H1 (cell line): ENCODE measurements around the gene RAB31. TPM values are rescaled to one million over a fixed set of nuclear protein-coding genes. Genes with fewer than 3 reads are reported as not detected.

Experiments used
- CTCF ChIA-PET: fragments of 300-600 bp; sonication (Branson Sonifier 250); formaldehyde crosslinking; loops from one replicate; lab custom pipeline; 2021; ENCODE audit not compliant: partially characterized antibody; lab: Charles Lee
- POLR2A ChIA-PET: fragments of 300-600 bp; sonication (Branson Sonifier 250); formaldehyde crosslinking; loops from one replicate; lab custom pipeline; 2021; ENCODE audit warnings: inconsistent platforms; ENCODE audit not compliant: partially characterized antibody; lab: Charles Lee
- DNase-seq, 2 experiments: peaks; one replicate each; pipeline versions ENCODE4 v3.0.0 to v3.0.0-alpha.2; 2010 to 2022; ENCODE audit warnings: low spot score in 2 of 2, low read depth in 1 of 2, mixed read lengths in 1 of 2
- FAIRE-seq: peaks from 2 replicates; lab custom pipeline; 2011; peaks lifted over from hg19 to GRCh38; lab: Jason Lieb, UNC
- H2AFZ ChIP-seq: 2 replicates; pipeline ENCODE4 v1.8.1; 2012; ENCODE audit warnings: low read length, inconsistent platforms
- H2AK5ac ChIP-seq: 2 replicates; pipeline ENCODE4 v1.6.1; 2013; ENCODE audit warnings: low read depth, low read length
- H2BK120ac ChIP-seq: replicated peaks from 2 replicates; pipeline ENCODE3; 2013; ENCODE audit warnings: low read depth, low read length, inconsistent platforms
- H2BK12ac ChIP-seq: 2 replicates; pipeline ENCODE4 v1.6.1; 2013; ENCODE audit warnings: low read depth, low read length
- H2BK15ac ChIP-seq: 2 replicates; pipeline ENCODE4 v1.6.1; 2013; ENCODE audit warnings: low read length
- H2BK20ac ChIP-seq: 2 replicates; pipeline ENCODE4 v1.6.1; 2013; ENCODE audit warnings: low read length
- H2BK5ac ChIP-seq: 2 replicates; pipeline ENCODE4 v1.6.1; 2013; ENCODE audit warnings: low read depth, low read length
- H3K14ac ChIP-seq: 2 replicates; pipeline ENCODE4 v1.6.1; 2013; ENCODE audit warnings: inconsistent platforms; ENCODE audit not compliant: insufficient read length
- H3K18ac ChIP-seq: 2 replicates; pipeline ENCODE4 v1.6.1; 2013; ENCODE audit warnings: low read length; ENCODE audit errors: extremely low read depth
- H3K23ac ChIP-seq: 2 replicates; pipeline ENCODE4 v1.6.1; 2013; ENCODE audit warnings: inconsistent platforms; ENCODE audit not compliant: insufficient read length
- H3K23me2 ChIP-seq: 2 replicates; pipeline ENCODE4 v1.6.1; 2013; ENCODE audit warnings: low read depth, low read length
- H3K27ac ChIP-seq: 2 replicates; pipeline ENCODE4 v1.6.1; 2011; ENCODE audit warnings: low read depth, low read length, inconsistent platforms
- H3K27me3 ChIP-seq, 4 experiments: replicated peaks in 1 of 4; 1 replicate in 1 of 4; 2 replicates in 3 of 4; pipeline versions ENCODE4 v1.6.1 to v1.8.1; 2011 to 2013; ENCODE audit warnings: low read length in 3 of 4, mild to moderate bottlenecking in 3 of 4, inconsistent platforms in 2 of 4, mixed read lengths in 2 of 4, moderate library complexity in 1 of 4; ENCODE audit not compliant: control insufficient read depth in 3 of 4, insufficient read depth in 3 of 4; ENCODE audit errors: extremely low read depth in 1 of 4
- H3K36me3 ChIP-seq, 4 experiments: 2 replicates each; pipeline versions ENCODE4 v1.6.1 to v1.8.1; 2011 to 2013; ENCODE audit warnings: mild to moderate bottlenecking in 4 of 4, low read length in 3 of 4, moderate library complexity in 2 of 4, control low read depth in 1 of 4, inconsistent platforms in 1 of 4; ENCODE audit not compliant: insufficient read depth in 4 of 4, control insufficient read depth in 2 of 4
- H3K4ac ChIP-seq: replicated peaks from 2 replicates; pipeline ENCODE3; 2013; ENCODE audit warnings: low read length, low read depth, mixed read lengths, inconsistent platforms; ENCODE audit not compliant: insufficient read length
- H3K4me1 ChIP-seq, 4 experiments: replicated peaks in 1 of 4; 1 replicate in 1 of 4; 2 replicates in 3 of 4; pipeline versions ENCODE4 v1.6.1 to v1.8.1; 2011 to 2013; ENCODE audit warnings: low read length in 3 of 4, inconsistent platforms in 2 of 4, mixed read lengths in 1 of 4; ENCODE audit not compliant: insufficient read depth in 4 of 4, control insufficient read depth in 3 of 4
- H3K4me2 ChIP-seq, 2 experiments: 2 replicates each; pipeline versions ENCODE4 v1.6.1 to v1.8.1; 2011 to 2013; ENCODE audit warnings: low read depth in 2 of 2, low read length in 2 of 2, control low read depth in 1 of 2, inconsistent platforms in 1 of 2, mild to moderate bottlenecking in 1 of 2; ENCODE audit not compliant: insufficient read depth in 1 of 2
- H3K4me3 ChIP-seq, 4 experiments: fragments of 200-600, 300-600 bp in 1 of 4; sonication (generic), shearing (Covaris generic), sonication (Bioruptor Twin) in 1 of 4; 2 replicates each; pipeline versions ENCODE4 v1.5.1 to v1.8.1; 2011 to 2016; ENCODE audit warnings: low read length in 4 of 4, low read depth in 3 of 4, control low read depth in 2 of 4, inconsistent platforms in 2 of 4, mild to moderate bottlenecking in 2 of 4, mixed read lengths in 1 of 4, moderate library complexity in 1 of 4; ENCODE audit not compliant: insufficient read depth in 2 of 4; ENCODE audit errors: extremely low read depth in 1 of 4
- H3K56ac ChIP-seq: replicated peaks from 2 replicates; pipeline ENCODE3; 2013; ENCODE audit warnings: low read depth, mild to moderate bottlenecking, mixed read lengths, low read length, inconsistent platforms; ENCODE audit not compliant: insufficient read length
- H3K79me1 ChIP-seq: 2 replicates; pipeline ENCODE4 v1.6.1; 2013; ENCODE audit warnings: low read depth, low read length, control low read depth
- H3K79me2 ChIP-seq, 2 experiments: 2 replicates each; pipeline versions ENCODE4 v1.6.1 to v1.8.1; 2012 to 2013; ENCODE audit warnings: low read length in 2 of 2, mild to moderate bottlenecking in 2 of 2, inconsistent platforms in 1 of 2; ENCODE audit not compliant: insufficient read depth in 2 of 2, control insufficient read depth in 1 of 2
- H3K9ac ChIP-seq, 4 experiments: replicated peaks in 1 of 4; 1 replicate in 1 of 4; 2 replicates in 3 of 4; pipeline versions ENCODE4 v1.6.1 to v1.8.1; 2011 to 2013; ENCODE audit warnings: low read depth in 3 of 4, low read length in 3 of 4, control low read depth in 2 of 4, mild to moderate bottlenecking in 2 of 4, moderate library complexity in 2 of 4, inconsistent platforms in 1 of 4; ENCODE audit errors: extremely low read depth in 1 of 4
- H3K9me3 ChIP-seq, 2 experiments: 2 replicates each; pipeline versions ENCODE4 v1.6.1 to v1.8.1; 2012 to 2013; ENCODE audit warnings: mild to moderate bottlenecking in 2 of 2, moderate library complexity in 2 of 2, control low read depth in 1 of 2, inconsistent platforms in 1 of 2, low read depth in 1 of 2, low read length in 1 of 2, mixed read lengths in 1 of 2; ENCODE audit not compliant: insufficient read depth in 2 of 2
- H4K20me1 ChIP-seq, 2 experiments: replicated peaks in 1 of 2; 2 replicates each; pipeline versions ENCODE3 to v1.8.1; 2011 to 2013; ENCODE audit warnings: inconsistent platforms in 2 of 2, low read length in 2 of 2, mild to moderate bottlenecking in 1 of 2; ENCODE audit not compliant: insufficient read depth in 2 of 2, control insufficient read depth in 1 of 2
- H4K5ac ChIP-seq: 2 replicates; pipeline ENCODE4 v1.6.1; 2013; ENCODE audit warnings: low read length, low read depth, mixed read lengths, inconsistent platforms; ENCODE audit not compliant: insufficient read length
- H4K8ac ChIP-seq: 2 replicates; pipeline ENCODE4 v1.8.0; 2013; ENCODE audit warnings: mild to moderate bottlenecking, moderate library complexity, low read length, inconsistent platforms; ENCODE audit not compliant: insufficient read depth; ENCODE audit errors: extremely low read depth
- H4K91ac ChIP-seq: replicated peaks from 2 replicates; pipeline ENCODE3; 2013; ENCODE audit warnings: low read length, mixed read lengths, inconsistent platforms; ENCODE audit not compliant: insufficient read length
- CEBPB ChIP-seq: IDR thresholded peaks from 2 replicates; pipeline ENCODE4 v1.6.1; 2012; ENCODE audit warnings: low read depth, low read length
- CHD1 ChIP-seq: IDR thresholded peaks from 2 replicates; pipeline ENCODE4 v1.6.1; 2012; ENCODE audit warnings: low read depth, low read length, improper control_type of control experiment
- CTBP2 ChIP-seq: IDR thresholded peaks from 2 replicates; pipeline ENCODE4 v1.7.0; 2011; ENCODE audit warnings: borderline replicate concordance, mild to moderate bottlenecking, moderate library complexity, mixed read lengths, low read length; ENCODE audit not compliant: insufficient read depth, insufficient read length
- EGR1 ChIP-seq: IDR thresholded peaks from 2 replicates; pipeline ENCODE4 v1.6.1; 2011; ENCODE audit warnings: low read depth, low read length, borderline replicate concordance
- EP300 ChIP-seq, 2 experiments: IDR thresholded peaks; 1 replicate in 1 of 2; 2 replicates in 1 of 2; pipeline ENCODE4 v1.6.1; 2011 to 2012; ENCODE audit warnings: low read depth in 2 of 2, low read length in 2 of 2, mild to moderate bottlenecking in 2 of 2, borderline replicate concordance in 1 of 2, inconsistent platforms in 1 of 2, moderate library complexity in 1 of 2
- EZH2 ChIP-seq: fragments of 200-600 bp; sonication (generic); IDR thresholded peaks from 2 replicates; pipeline ENCODE4 v1.7.1; 2012; ENCODE audit warnings: low read depth, mild to moderate bottlenecking, moderate library complexity, low read length, inconsistent platforms; ENCODE audit not compliant: severe bottlenecking
- RAD21 ChIP-seq, 2 experiments: IDR thresholded peaks in 1 of 2; conservative IDR thresholded peaks in 1 of 2; 2 replicates each; pipeline ENCODE4 v1.6.1; 2011; ENCODE audit warnings: low read depth in 2 of 2, low read length in 2 of 2, improper control_type of control experiment in 1 of 2, inconsistent platforms in 1 of 2, mild to moderate bottlenecking in 1 of 2, moderate library complexity in 1 of 2
- RBBP5 ChIP-seq: IDR thresholded peaks from 2 replicates; pipeline ENCODE4 v1.7.1; 2012; ENCODE audit warnings: low read depth, mild to moderate bottlenecking, inconsistent platforms, low read length, moderate library complexity, borderline replicate concordance
- SAP30 ChIP-seq: fragments of 300-600 bp; sonication (generic); IDR thresholded peaks from 2 replicates; pipeline ENCODE4 v1.7.1; 2012; ENCODE audit warnings: low read length, moderate library complexity, mild to moderate bottlenecking, inconsistent platforms; ENCODE audit not compliant: insufficient read depth, insufficient replicate concordance
- SUZ12 ChIP-seq: fragments of 200-600 bp; sonication (generic); IDR thresholded peaks from 2 replicates; pipeline ENCODE4 v1.6.1; 2012; ENCODE audit warnings: mild to moderate bottlenecking, inconsistent platforms, low read length, moderate library complexity, mixed read lengths
- ZNF274 ChIP-seq: IDR thresholded peaks from 2 replicates; pipeline ENCODE4 v1.7.0; 2012; ENCODE audit warnings: low read length, borderline replicate concordance; ENCODE audit errors: extremely low read depth
- WGBS, 2 experiments: shearing (Covaris generic) in 1 of 2; methylation state at CpG; one replicate each; pipeline versions ENCODE4 v1.1.6 to v1.1.7; 2013 to 2015; ENCODE audit warnings: low lambda C conversion rate in 2 of 2, mixed read lengths in 2 of 2, inconsistent platforms in 1 of 2, low coverage in 1 of 2, missing lambda C conversion rate in 1 of 2; ENCODE audit not compliant: insufficient replicate concordance in 2 of 2, insufficient coverage in 1 of 2, insufficient read length in 1 of 2; ENCODE audit errors: extremely low coverage in 1 of 2, missing lambda C conversion rate in 1 of 2; 5-methylcytosine and 5-hydroxymethylcytosine counted together
- polyA plus RNA-seq, 7 experiments: library from polyadenylated mRNA; depleted of rRNA in 3 of 7; stranded (reverse) in 5 of 7; unstranded in 2 of 7; fragments of >200 nt in 5 of 7; fragments of 200-250 nt in 2 of 7; gene quantifications; 1 replicate in 5 of 7; 2 replicates in 1 of 7; 4 replicates in 1 of 7; pipeline versions ENCODE4 v1.2.1 to v1.2.3, GENCODE V29; 2011 to 2013; ENCODE audit warnings: missing spikeins in 2 of 7, mixed read lengths in 2 of 7
- total RNA-seq: library from RNA; stranded (reverse); fragmentation: NEBNext Ultra II Directional; extraction: Animal tissue kit (Norgen Biotek cat#: 25700); gene quantifications from 2 replicates; pipeline ENCODE4 v1.2.1, GENCODE V29; 2021

Gene RAB31
- total and polyA plus RNA-seq, 2 of the 8 experiments (the other 6 are each of a cell fraction or from before 2014, with no cell fraction given): 15.2 to 40.9 TPM

- Histone ChIP-seq H2AK5ac (no peak overlapping the region), H3K27ac (no peak overlapping the region; the same call in 1 of the 2 replicates), H3K36me3 (no peaks in the 10 kb centered on the region), H2BK120ac (no peak overlapping the region), H3K18ac (no peak overlapping the region), H3K4me2 (no peak overlapping the region), H3K79me1 (no peaks in the 10 kb centered on the region; the same call in 1 of the 2 replicates), H3K4ac (no peak overlapping the region), H2BK12ac (no peak overlapping the region; the same call in 1 of the 2 replicates), H3K9me3 (peaks cover 0 to 5% of the 10 kb centered on the region in 2 experiments; a peak in 3 of 4 replicates), H4K5ac (no peak overlapping the region), H3K4me3 (no peak overlapping the region), H4K20me1 (peaks cover 0 to 2% of the 10 kb centered on the region in 2 experiments), H3K4me1 (peaks cover 13 to 29% (median 23%) of the 10 kb centered on the region in 4 experiments), H3K27me3 (no peaks in the 10 kb centered on the region), H4K8ac (no peak overlapping the region), H3K9ac (no peak overlapping the region), H3K14ac (no peak overlapping the region), H3K56ac (no peak overlapping the region), H2BK15ac (no peak overlapping the region), H3K23me2 (no peaks in the 10 kb centered on the region), H2AFZ (no peak overlapping the region), H3K79me2 (no peaks in the 10 kb centered on the region), H3K23ac (no peak overlapping the region), H2BK5ac (0 out of 2 replicates have a peak overlapping the region, but pooled peaks have one; percentile 26), H4K91ac (no peak overlapping the region), H2BK20ac (peak overlapping the region; percentile 48; the same call in 1 of the 2 replicates)
- FAIRE-seq (no peak), DNase-seq (no peak)
- 84% methylated on average over 5 of the region's 5 CpGs; no CpG with 5 or more reads in 1 of the 2 experiments for WGBS, 2 experiments
- TF ChIP-seq ZNF274 (no peak), SUZ12 (no peak), SAP30 (no peak), RAD21 (IDR thresholded peaks at IDR 0.05 in 1 of 2, conservative IDR thresholded peaks at IDR 0.05 in 1 of 2; ENCODE audit: low read depth in 2 of 2, low read length in 2 of 2) (no peak), EP300 (IDR thresholded peaks at IDR 0.05; ENCODE audit: borderline replicate concordance in 1 of 2, low read depth in 2 of 2, low read length in 2 of 2) (no peak), EZH2 (no peak), CTBP2 (no peak), CEBPB (no peak), CHD1 (no peak), RBBP5 (no peak), EGR1 (no peak)
- CTCF ChIA-PET: interaction anchor here (1.1 to 2.2 kb wide), 2 partner anchors 34 to 229 kb away, joined by 3 to 7 read pairs; no protein-coding TSS in a partner anchor
- POLR2A ChIA-PET: interaction anchor here (0.6 kb wide), 1 partner anchor 8 kb away, joined by 3 read pairs; no protein-coding TSS in a partner anchor
Measured at GRCh38 chr18:9804517-9805104, 96.5 kb downstream of the RAB31 start.
